T47D (cell line): ENCODE measurements around the gene ZFR.
A peak's percentile ranks its signal among the peaks of the same experiment; 100 is the strongest.
"Not testable (repeated sequence)": the region's sequence is repeated elsewhere in the genome, so short reads cannot be mapped to it uniquely, and the experiment has no call there.

ENCODE experiments used
- DNase-seq, 2 experiments: peaks; one replicate each; pipeline versions ENCODE4 v3.0.0 to v3.0.0-alpha.2; 2011 to 2012; ENCODE audit warnings: low read depth in 1 of 2, low spot score in 1 of 2
- JUND ChIP-seq: IDR thresholded peaks from 2 replicates; pipeline ENCODE4 v1.6.1; 2012; ENCODE audit warnings: low read depth
- in situ Hi-C: cut with HindIII; loops from 2 replicates; pipeline ENCODE4 v1.10.0; 2016; ENCODE audit warnings: low sequenced_read_pairs, low pct_unique_long_range_greater_than_20kb

Gene ZFR

DNA sequence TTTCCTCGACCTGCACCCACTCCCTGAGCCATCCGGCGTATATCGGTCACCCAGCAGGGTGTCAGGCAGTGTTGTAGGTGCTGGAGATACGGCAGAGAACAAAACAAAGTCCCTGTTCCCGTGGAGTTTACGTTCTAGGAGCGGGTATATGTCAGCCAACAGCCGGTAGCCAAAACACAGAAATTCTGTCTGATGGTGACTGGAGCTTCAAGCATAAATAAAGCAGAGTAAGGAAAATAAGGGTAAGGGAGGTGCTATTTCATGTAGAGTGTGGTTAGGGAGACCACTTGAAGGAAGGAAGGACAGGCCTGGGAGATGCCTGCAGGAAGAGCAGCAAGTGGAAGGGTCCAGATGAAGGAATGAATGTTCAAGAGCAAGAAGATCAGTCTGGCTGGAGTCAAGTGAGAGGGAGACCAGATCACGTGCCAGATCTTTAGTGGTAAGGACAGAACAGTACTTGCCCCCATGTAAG, 783 bp upstream of the ZFR start:
- no peak for TF ChIP-seq JUND
- no peak for DNase-seq
- in situ Hi-C loops: no loop called here

DNA sequence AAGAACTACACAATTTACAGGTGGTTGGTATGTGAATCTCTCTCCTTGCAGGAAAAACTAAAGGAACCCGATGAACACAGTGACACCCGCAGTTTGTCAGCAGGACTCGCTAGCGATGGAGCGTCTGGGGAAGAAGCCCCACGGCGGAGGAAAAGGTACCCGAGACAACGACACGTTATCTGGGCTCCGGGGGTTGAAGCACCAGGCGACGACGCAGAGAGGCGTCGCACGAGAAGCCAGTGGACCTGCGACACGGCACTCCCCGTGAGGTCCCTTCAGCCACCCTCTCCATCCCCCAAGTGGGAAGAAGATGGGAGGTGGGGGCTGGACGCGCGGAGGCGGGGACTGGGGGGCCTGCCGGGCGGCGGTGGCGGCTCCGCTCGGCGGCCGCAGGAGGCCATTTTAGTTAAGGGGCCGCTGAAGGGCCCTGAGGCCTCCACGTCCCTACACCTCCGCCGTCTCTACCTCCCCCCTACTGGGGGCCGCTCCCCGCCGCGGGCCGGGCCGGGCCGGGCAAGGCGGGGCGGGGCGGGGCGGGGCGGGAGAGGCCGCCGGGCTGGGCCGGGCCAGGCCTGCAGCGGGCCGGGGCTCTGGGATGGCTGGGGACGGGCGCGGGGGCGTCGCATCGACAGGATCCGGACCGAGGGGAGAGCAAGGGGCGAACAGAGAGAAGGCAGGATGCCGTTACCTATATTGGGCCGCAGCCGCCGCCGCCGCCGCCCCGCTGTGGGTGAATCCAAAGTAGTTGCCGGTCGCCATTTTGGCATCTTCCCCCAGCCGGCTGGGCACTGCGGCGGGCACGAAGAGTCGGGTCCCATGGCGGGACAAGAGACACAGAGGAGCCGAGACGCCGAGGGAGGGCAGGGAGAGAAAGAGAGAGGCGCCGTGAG, 754 bp downstream of the ZFR start:
- in situ Hi-C loops: no loop called here
- TF ChIP-seq JUND: no peak
- DNase-seq: peak; percentile 33 to 47

DNA sequence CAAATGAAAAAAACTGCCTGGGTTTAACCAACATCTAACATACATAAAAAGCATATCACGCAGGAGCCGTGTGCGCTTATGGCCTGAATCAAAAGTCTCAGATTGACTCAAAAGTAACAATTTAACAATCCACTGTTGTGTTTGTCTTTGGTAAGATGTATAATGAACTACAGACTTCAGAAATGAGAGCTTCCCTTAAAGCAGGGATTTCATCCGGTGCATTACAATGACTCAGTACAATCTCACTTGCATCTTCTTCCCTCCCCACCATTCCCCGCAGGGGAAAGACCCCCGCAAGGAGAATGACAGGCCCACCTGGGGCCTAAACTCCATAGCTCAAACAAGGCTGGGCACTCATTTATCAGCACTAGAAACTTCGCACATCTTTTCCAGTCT, 1.4 kb downstream of the ZFR start:
- no peak for TF ChIP-seq JUND
- in situ Hi-C loops: no loop called here
- no peak for DNase-seq

DNA sequence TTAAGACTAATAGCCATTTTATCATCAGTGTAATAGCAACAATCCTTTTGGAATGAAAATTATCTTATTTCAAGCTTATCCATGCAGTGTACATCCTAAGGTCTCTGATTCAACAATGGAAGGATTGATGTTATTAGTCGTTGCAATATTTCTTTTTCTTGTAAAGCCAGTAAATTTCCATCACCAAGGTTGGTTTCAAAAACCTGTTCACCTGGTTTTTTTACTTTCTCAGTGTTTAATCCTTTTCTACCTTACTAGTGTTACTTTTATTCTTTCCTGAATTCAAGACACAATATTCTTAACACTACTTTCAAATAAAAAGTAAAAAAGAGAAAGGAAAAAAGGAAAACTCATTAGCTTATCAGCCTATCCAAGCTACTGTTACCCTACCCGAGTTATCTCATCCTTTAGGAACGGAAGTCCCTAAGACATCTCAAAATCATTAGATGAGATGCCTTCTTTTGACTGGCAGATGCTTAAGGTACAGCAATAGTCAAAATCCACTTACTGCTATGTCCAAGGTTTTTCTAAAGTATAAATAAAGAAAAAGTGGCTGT, 5.4 kb downstream of the ZFR start:
- no peak for TF ChIP-seq JUND
- DNase-seq: peak in 1 of 2 experiments; percentile 29
- in situ Hi-C loops: no loop called here

DNA sequence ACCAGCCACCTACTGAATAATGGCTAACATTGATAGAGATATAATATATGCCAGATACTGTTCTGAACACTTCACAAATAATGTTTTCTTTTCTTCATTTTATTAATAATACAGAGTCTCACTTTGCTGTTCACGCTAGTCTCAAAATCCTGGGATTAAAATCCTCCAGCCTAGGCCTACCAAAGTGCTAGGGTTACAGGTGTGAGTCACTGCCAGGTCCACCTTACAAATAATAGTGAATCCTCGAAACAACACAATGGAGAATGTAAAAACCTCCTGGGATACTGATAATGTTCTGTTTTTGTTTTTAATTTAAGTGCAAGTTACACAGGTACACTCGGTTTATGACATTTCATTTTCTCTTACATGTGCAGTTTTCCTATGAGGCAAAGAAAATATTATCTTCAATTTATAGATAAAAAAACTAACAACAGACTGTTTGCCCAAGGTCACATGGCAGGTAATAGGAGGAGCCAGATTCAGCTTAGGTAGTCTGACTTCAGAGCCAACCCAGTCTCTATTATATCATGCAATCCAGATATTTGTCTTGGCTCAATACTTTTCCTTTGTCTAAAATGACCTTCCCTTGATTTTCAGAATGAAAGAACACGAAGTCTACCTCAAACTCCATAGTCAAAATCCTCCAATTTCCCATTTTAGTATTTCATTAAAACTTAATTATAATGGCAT, 7.8 kb downstream of the ZFR start:
- TF ChIP-seq JUND: no peak
- no peak for DNase-seq
- in situ Hi-C loops: no loop called here

DNA sequence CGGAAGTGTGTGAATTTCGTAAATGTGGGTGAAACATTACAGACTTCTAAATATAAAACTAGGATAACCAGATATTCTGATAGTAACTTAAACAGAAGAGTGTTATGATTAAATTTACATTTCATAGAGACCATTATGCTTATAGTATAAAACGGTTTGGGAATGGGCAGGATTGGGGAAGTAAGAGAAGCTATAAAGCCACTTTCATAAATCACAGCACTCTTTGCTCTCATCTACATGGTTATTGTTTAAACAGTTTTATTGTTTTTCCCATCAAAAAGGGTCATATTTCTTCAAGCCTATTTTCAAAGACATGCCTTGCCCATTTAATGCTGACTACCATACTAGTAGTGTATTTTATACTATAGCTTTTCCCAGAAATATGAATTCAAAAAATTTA, 9.2 kb downstream of the ZFR start:
- in situ Hi-C loops: no loop called here
- no peak for TF ChIP-seq JUND
- DNase-seq: no peak

DNA sequence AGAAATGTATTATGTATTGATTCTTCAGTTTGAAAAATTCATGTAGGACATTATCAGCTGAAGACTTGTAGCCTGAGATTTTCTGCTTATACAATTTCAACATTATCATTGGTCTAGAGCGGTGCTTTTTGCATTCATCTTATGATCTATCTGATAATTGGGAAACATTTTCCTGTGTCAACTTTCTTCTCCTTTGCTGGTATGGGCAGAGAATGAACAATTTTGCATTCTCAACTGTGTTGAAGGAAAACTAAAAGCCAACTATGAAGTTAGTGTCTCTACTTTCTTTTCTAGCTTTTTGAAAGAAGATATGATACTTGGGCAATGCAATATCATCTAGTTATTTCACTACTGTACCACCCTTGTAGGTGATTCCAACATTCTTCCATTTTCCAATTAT, 10.3 kb downstream of the ZFR start:
- no peak for TF ChIP-seq JUND
- no peak for DNase-seq
- in situ Hi-C loops: no loop called here

DNA sequence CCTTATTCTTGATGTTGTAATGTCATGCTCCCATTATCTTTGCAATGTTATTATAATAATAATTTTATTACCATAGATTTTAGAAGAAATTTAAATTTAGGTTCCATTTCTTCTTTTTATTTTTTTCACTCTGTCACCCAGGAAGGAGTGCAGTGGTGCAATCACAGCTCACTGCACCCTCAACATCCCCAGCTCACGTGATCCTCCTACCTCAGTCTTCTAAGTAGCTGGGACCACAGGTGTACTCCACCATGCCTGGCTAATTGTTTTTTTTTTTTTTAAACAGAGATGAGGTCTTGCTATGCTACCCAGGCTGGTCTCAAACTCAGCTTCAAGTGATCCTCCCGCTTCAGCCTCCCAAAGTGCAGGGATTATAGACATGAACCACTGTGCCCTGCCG, 11.9 kb downstream of the ZFR start:
- no peak for DNase-seq
- no peak for TF ChIP-seq JUND
- in situ Hi-C loops: no loop called here

DNA sequence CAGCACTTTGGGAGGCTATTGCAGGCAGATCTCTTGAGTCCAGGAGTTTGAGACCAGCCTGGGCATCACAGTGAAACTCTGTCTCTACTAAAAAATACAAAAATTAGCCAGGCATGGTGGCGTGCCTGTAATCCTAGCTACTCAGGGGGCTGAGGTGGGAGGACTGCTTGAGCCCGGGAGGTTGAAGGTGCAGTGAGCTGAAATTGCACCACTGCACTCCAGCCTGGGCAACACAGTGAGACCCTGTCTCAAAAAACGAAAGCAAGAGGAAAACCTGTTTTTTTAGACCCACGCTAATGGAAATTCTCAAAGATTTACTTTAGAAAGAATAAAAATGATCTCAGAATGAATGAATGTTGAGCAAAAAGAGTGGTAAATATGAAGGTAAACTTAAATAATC, 13.7 kb downstream of the ZFR start:
- DNase-seq, in situ Hi-C loops: not testable (repeated sequence)

DNA sequence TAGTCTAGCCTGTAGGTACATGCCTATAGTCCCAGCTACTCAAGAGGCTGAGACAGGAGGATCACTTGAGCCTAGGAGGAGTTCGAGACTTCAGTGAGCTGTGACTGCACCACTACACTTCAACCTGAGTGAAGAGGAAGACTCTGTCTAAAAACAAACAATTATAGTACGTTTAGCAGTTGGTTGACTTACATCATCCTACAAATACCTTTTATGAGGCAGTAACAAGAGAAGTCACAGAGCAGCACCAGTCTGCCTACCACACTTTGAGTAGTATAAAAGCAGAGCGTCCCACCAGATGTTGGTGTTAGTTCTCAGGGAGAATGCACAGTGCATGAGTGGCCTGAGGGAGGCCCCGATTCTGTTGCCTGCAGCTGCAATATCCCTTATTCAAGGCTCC, 16.1 kb downstream of the ZFR start:
- in situ Hi-C loops: no loop called here
- TF ChIP-seq JUND: no peak
- no peak for DNase-seq

DNA sequence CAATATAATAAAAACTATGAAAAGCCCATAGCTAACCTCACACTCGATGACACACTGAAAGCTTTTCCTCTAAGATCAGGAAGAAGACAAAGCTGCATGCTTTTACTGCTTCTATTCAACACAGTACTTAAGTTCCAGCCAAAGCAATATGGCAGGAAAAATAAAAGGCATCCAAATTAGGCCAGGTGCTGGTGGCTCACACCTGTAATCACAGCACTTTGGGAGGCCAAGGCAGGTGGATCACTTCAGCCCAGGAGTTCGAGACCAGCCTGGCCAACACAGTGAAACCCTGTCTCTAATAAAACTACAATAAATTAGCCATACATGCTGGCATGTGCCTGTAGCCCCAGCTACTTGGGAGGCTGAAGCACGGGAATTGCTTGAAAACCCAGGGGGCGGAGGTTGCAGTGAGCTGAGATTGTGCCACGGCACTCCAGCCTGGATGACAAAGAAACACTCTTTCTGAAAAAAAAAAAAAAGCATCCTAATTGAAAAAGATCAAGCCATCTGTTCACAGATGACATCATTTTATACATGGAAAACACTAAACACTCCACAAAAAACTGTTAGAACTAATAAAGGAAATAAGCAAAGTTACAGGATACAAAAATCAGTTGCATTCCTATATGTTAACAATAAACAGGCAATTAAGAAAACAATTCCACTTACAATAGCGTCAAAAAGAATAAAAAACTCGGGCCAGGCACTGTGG, 17.9 kb downstream of the ZFR start:
- in situ Hi-C loops: no loop called here

DNA sequence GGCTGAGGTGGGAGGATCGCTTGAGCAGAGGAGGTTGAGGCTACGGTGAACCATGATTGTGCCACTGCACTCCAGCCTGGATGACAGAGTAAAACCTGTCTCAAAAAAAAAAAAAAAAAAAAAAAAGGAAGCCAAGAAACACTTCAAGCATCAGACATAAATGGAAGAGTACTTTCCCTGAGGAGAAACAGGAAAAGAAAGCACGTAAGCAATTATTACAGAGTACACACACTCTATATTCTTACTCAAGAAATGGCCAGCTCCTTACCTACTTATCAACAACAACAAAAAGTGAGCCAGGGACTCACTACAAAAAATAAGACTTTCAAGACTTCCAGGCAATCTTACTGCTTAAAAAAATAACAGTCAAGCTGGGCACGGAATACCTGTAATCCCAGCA, 21.8 kb downstream of the ZFR start:
- TF ChIP-seq JUND: no peak
- DNase-seq: no peak
- in situ Hi-C loops: no loop called here

More for the DNA sequence above, 17.9 kb downstream of the ZFR start:
- TF ChIP-seq JUND: no peak
- no peak for DNase-seq
